Skeletal muscle cell (primary cell): Measurements from ENCODE around the gene NXPE4.
A peak's percentile ranks its signal among the peaks of the same experiment; 100 is the strongest.

ENCODE experiments used
- DNase-seq: peaks from one replicate; pipeline ENCODE4 v3.0.0-alpha.2; 2010; ENCODE audit warnings: low read depth
- H3K4me3 ChIP-seq: 2 replicates; pipeline ENCODE4 v1.5.1; 2011; ENCODE audit warnings: low read depth, mild to moderate bottlenecking, control low read depth, low read length, moderate library complexity

The NXPE4 gene

DNA sequence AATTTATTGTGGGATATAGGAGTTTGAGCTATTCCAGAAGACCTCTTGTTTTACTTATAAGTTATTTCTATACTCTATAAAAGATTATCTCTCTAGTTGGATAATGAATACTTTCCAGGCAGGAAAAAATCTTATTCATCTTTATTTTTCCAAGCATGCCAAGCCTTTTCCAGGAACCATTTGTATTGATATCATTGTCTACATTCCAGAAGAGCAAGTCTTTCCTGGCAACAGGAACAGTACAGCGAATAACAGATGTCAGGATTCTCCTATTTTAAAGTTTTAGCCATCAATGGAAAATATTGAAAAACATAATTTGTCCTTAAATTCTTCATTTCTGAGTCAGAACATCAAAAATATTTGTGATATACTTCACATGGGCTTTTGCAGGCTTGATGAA, 30.8 kb downstream of the NXPE4 start:
- DNase-seq = no peak
- no peak overlapping the region for H3K4me3 ChIP-seq

DNA sequence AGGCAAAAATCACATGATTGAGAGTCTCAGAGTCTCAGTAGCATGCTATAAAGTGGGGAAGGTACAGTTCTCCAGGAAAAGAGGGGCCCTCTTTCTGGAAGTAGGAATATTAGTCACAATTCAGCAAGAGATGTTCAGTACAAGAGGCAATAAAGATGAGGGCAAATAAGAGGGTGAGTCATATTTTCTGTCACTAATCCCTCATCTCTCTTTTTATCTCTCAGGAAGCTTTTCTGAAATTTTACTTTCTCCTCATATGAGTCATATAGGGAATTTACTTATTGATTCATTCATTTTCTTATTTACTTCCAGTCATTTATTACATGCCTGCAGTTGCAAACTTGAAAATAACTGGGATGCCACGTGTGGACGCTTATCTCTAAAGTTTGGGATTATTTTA, 32.5 kb downstream of the NXPE4 start:
- no peak overlapping the region for H3K4me3 ChIP-seq
- DNase-seq = peak; percentile 35

GRCh38 chr11:114562166-114562916, 33.2 kb downstream of the NXPE4 start:
- no peak overlapping the region for H3K4me3 ChIP-seq
- peak; percentile 27 for DNase-seq

GRCh38 chr11:114559425-114560310, 35.9 kb downstream of the NXPE4 start, which contains the start of gene NXPE1:
TSS of gene NXPE1 (minus strand) at chr11:114559881. CDS start at chr11:114551201, 8,680 bp downstream.
- H3K4me3 ChIP-seq = no peak within 1 kb of the TSS
- DNase-seq = no peak

- no peak for DNase-seq
- no peak overlapping the region for H3K4me3 ChIP-seq
These were observed 39.5 kb downstream of the NXPE4 start for GRCh38 chr11:114556135-114556534.

GRCh38 chr11:114553642-114554041, 41.9 kb downstream of the NXPE4 start:
- H3K4me3 ChIP-seq = no peak overlapping the region
- no peak for DNase-seq

- no peak overlapping the region for H3K4me3 ChIP-seq
- DNase-seq = no peak
These were observed 44.5 kb downstream of the NXPE4 start for GRCh38 chr11:114551060-114551459.

DNA sequence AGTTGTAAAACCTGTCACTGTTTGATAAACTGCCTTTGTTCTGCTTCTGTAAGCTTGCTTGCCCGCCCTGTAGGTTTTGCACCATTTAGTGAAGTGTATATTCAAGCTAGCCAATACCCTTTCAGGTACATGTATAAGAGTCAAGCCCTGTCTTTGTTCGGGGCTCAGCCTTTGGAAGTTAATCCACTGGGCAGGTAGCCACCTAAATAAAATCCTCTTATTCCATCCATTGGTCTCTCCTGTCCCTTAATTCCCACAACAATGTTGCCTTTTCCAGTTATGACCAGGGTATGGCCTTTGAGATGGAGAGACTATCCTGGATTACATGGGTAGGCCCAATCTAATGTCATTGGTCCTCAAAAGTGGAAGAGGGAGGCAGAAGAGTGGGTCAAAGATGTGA, 69.9 kb downstream of the NXPE4 start:
- no peak for DNase-seq
- H3K4me3 ChIP-seq = no peak overlapping the region

- no peak overlapping the region for H3K4me3 ChIP-seq
- DNase-seq = no peak
These were observed 71.5 kb downstream of the NXPE4 start for GRCh38 chr11:114524122-114524521.

DNA sequence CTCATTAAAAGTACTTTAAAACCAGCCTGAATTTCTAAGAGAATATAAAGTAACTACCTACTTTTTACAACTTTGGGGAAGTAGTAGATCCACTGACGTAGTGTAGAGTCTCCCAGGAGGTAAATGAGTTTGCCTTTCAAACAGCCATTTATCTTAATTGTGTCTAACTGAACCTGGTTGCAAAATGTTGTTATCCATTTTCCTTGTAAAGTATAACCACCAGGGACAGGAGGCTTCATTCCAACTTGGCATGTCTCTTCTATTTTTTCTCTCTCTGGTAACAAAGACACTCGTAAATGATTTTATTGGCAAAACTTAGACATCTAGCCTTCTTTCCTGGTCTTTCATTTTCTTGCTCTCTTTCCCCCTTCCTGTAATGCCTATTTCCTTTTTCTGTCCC, 72.8 kb downstream of the NXPE4 start:
- H3K4me3 ChIP-seq = no peak overlapping the region
- no peak for DNase-seq
